CD4-positive, alpha-beta T cell treated with Interleukin-4 for 4 hours (primary cell): ENCODE data around the gene TMEM141.
A peak's percentile ranks its signal among the peaks of the same experiment; 100 is the strongest.
"Not testable (repeated sequence)": the region's sequence is repeated elsewhere in the genome, so short reads cannot be mapped to it uniquely, and the experiment has no call there.

Experiments
- DNase-seq: peaks from one replicate; pipeline ENCODE4 v3.0.0-alpha.2; 2020

TMEM141 gene

GRCh38 chr9:136774416-136775045 lies 16.6 kb upstream of the TMEM141 start:
- no peak for DNase-seq

GRCh38 chr9:136775191-136775590 lies 16.0 kb upstream of the TMEM141 start:
- no peak for DNase-seq

GRCh38 chr9:136776947-136777346 lies 14.2 kb upstream of the TMEM141 start:
- DNase-seq, result no peak

GRCh38 chr9:136777359-136777758 lies 13.8 kb upstream of the TMEM141 start:
- DNase-seq, result no peak

- no peak for DNase-seq
These were observed 11.3 kb upstream of the TMEM141 start for GRCh38 chr9:136779808-136780207.

- no peak for DNase-seq
These were observed 8.7 kb upstream of the TMEM141 start for GRCh38 chr9:136782452-136782851.

- no peak for DNase-seq
These were observed 6.7 kb upstream of the TMEM141 start for GRCh38 chr9:136784249-136784996.

GRCh38 chr9:136784997-136785361 lies 6.2 kb upstream of the TMEM141 start:
- DNase-seq, result peak; percentile 65

- not testable (repeated sequence) for DNase-seq
These were observed 5.4 kb upstream of the TMEM141 start for GRCh38 chr9:136785565-136786355.

- DNase-seq, result no peak
These were observed 4.7 kb upstream of the TMEM141 start for GRCh38 chr9:136786451-136786850.

DNA sequence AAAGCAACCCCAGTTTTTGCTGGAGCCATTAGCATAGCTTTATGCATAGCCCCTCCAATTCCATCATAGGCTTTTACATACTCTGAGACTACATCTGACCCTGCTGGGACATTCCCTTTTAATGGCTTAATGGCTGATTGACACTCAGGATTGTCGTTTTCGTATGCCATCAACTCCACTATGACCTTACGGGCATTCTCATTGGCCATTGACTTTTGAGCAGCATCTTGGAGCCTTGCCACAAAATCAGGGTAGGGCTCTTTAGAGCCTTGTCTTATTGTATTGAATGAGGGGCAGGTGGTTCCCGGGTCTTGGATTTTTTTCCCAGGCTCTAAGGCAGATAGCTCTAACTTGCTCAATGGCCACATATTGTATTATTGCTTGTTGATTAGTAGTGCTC lies 4.2 kb upstream of the TMEM141 start:
- DNase-seq, result not testable (repeated sequence)

- DNase-seq, result peak; percentile 81
These were observed 3.3 kb upstream of the TMEM141 start for GRCh38 chr9:136787690-136788400.

DNA sequence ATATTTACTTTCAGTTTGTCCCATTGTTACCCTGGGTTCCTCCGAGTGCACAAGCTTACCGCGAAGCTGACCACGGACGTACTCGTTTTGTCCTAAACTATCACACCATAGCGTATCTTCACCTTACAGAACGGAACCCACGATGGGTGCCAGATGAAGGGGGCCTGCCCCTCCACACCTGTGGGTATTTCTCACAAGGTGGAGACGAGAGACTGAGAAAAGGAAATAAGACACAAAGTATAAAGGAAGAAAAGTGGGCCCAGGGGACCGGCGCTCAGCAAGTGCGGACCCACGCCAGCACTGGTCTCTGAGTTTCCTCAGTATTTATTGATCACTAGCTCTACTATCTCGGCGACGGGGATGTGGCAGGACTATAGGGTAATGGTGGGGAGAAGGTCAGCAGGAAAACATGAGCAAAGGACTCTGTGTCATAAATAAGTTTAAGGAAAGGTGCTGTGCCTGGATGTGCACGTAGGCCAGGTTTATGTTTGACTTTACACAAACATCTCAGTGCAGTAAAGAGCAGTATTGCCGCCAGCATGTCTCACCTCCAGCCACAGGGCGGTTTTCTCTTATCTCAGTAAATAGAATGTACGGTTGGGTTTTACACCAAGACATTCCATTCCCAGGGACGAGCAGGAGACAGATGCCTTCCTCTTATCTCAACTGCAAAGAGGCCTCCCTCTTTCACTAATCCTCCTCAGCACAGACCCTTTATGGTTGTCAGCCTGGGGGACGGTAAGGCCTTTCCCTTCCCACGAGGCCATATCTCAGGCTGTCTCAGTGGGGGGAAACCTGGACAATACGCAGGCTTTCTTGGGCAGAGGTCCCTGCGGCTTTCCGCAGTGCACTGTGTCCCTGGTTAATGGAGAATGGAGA lies 2.3 kb upstream of the TMEM141 start:
- not testable (repeated sequence) for DNase-seq

DNA sequence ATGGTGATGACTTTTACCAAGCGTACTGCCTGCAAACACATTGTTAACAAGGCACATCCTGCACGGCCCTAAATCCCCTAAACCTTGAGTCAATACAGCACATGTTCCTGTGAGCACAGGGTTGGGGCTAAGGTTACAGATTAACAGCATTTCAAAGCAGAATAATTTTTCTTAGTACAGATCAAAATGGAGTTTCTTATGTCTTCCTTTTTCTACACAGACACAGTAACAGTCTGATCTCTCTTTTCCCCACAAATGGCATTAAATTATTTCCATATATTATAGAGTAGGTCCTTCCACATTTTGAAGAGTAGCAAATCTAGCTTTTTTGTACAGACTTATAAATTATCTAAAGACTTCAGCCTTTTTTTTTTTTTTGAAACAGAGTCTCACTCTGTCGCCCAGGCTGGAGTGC lies 1.6 kb upstream of the TMEM141 start:
- no peak for DNase-seq

DNA sequence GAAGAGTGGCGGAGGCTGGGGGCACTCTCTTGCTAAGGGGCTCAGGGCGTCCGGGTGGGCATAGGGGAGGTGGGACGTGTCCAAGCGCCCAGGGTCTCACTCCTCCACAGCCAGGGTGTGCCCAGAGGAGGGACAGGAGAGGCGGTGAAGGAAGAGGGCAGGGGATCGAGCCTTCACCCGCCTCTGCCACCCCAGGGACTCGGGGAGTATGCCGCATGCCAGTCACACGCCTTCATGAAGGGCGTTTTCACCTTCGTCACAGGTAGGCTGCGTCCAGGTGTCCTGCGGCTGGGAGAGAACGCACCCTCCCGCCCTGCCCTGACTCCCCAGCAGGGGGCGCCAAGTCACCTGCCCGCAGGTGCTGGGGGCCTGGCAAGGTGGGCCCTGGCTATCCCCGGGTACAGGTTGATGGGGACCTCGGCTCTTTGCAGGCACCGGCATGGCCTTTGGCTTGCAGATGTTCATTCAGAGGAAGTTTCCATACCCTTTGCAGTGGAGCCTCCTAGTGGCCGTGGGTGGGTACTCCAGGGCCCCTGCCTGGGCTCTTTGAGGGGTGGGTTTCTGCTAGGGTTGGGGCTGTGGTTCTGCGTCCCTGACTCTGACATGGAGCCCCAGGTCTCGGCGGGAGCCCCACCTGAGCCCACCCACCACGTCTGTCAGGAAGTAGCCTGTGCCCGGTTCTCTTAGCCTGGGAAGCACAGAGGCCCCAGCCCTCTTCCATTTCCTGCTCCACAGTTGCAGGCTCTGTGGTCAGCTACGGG lies 552 bp downstream of the TMEM141 start:
- DNase-seq, result peak; percentile 65

- DNase-seq, result no peak
These were observed 1.4 kb downstream of the TMEM141 start for GRCh38 chr9:136792321-136793085.

DNA sequence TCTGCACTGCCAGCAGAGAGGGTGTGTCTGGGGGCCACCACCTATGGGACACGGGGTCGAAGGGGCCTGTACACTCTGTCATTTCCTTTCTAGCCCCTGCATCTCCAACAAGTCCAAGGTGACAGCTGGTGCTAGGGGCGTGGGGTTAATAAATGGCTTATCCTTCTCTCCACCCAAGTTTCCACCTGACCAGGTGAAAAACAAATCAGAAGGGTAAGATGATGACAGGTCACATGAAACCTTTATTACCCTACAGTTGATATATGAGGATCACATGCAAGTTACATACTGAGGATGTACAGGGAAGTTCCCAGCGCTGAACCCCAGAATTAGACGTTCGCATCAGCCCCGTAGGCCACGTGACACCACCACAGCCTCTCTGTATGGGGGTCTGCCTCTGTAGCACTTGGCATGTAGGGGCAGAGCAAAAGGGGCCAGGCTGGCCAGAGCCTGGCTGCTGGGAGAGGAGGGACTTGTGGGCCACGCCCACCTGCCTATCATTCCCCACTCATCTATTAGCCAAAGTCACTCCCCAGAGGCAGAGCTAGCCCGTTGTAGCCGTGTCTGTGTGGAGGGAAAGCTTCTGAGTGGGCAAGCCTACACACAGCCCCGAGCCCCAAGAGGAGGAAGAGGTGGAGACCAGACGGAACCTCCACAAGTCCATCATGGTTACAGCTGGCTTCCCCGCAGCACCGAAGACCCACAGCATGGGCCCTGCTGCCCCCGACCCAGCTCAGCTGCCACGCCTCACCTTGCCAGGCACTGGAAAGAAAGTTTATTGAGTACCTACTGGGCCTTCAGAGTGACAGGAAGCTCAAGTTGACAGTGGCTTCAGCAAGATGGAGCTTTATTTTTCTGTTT lies 2.2 kb downstream of the TMEM141 start:
- no peak for DNase-seq

DNA sequence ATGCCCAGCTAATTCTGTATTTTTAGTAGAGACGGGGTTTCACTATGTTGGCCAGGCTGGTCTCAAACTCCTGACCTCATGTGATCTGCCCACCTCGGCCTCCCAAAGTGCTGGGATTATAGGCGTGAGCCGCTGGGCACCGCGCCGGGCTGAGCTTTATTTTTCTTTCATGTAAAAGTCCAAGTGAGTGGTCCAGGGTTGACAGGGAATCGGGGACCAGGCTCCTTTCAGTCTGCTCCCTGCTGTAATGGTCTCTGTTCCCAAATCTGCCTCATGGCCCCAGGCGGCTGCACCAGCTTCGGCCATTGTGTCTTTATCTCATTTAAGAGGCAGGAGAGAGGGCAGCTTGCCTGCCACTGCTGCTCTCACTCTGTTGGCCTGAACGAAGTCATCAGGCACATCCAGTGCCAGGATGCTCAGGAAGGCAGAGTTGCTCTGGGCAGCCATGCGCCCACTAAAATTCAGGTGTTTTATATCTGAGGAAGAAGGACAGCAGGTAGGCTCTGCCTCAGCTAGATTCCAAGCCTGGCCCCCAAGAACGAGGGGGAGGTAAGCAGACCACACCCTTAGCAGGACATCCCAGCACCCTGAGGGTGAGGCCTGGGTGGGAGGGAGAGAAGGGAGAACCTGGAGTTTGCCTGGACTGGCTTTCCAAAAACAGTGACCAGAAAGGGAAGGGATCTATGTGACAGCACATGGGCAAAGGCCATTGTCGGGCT lies 3.3 kb downstream of the TMEM141 start:
- no peak for DNase-seq

DNA sequence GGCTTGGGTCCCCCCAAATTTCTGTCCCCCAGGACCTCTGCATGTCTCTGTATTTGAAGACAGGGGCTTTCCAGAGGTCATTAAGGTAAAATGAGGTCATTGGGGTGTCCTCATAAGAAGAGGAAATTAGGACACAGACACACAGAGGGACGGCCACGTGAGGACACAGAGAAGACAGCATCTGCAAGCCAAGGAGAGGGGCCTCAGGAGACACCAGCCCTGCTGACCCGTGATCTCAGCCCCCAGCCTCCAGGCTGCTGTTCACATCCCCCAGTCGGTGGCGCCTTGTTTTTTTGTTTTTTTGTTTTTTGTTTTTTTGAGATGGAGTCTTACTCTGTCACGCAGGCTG lies 3.8 kb downstream of the TMEM141 start:
- no peak for DNase-seq
